HEK293 (cell line): ENCODE measurements around the gene AVP.
A peak's percentile ranks its signal among the peaks of the same experiment; 100 is the strongest.

Experiments used
- CTCF ChIA-PET: fragments of 350-600 bp; formaldehyde crosslinking; extraction: SDS; loops from one replicate; lab custom pipeline; 2021; ENCODE audit warnings: antibody characterized with exemption; lab: Yijun Ruan, JAX
- POLR2A ChIA-PET: fragments of 300-600 bp; formaldehyde crosslinking; extraction: SDS; loops from one replicate; lab custom pipeline; 2020; ENCODE audit warnings: antibody characterized with exemption, inconsistent platforms; lab: Yijun Ruan, JAX
- H3K27ac ChIP-seq: fragments of 200-500 bp; sonication (Bioruptor generic); 2 replicates; pipeline ENCODE4 v1.5.1; 2014; ENCODE audit warnings: low read depth, low read length, control low read depth, inconsistent platforms; ENCODE audit errors: extremely low read depth
- H3K36me3 ChIP-seq, 2 experiments: fragments of 200-500 bp in 1 of 2; sonication (Bioruptor generic) in 1 of 2; 1 replicate in 1 of 2; 2 replicates in 1 of 2; pipeline ENCODE4 v1.5.1; 2014 to 2017; ENCODE audit warnings: inconsistent platforms in 2 of 2, low read length in 2 of 2; ENCODE audit not compliant: control insufficient read depth in 2 of 2, insufficient read depth in 1 of 2
- H3K4me1 ChIP-seq: fragments of 200-500 bp; sonication (Bioruptor generic); 2 replicates; pipeline ENCODE4 v1.5.1; 2014; ENCODE audit warnings: mild to moderate bottlenecking, low read length, inconsistent platforms; ENCODE audit not compliant: control insufficient read depth, insufficient read depth
- H3K4me3 ChIP-seq: 2 replicates; pipeline ENCODE4 v1.5.1; 2011; ENCODE audit warnings: low read depth, mild to moderate bottlenecking, control low read depth, low read length, moderate library complexity
- H3K9me3 ChIP-seq: fragments of 200-500 bp; sonication (Bioruptor generic); 2 replicates; pipeline ENCODE4 v1.5.1; 2014; ENCODE audit warnings: low read depth, low read length, inconsistent platforms; ENCODE audit not compliant: control insufficient read depth, insufficient read depth
- AEBP2 ChIP-seq: fragments of 450-650 bp; formaldehyde crosslinking; IDR thresholded peaks from 2 replicates; pipeline ENCODE4 v1.5.1; 2016; ENCODE audit warnings: missing biosample characterization, missing genetic modification characterization, borderline replicate concordance
- BCL11B ChIP-seq: fragments of 450-650 bp; formaldehyde crosslinking; IDR thresholded peaks from 2 replicates; pipeline ENCODE4 v1.5.1; 2016; ENCODE audit warnings: low read depth, missing biosample characterization, missing genetic modification characterization
- BCL6B ChIP-seq: fragments of 450-650 bp; formaldehyde crosslinking; IDR thresholded peaks from 2 replicates; pipeline ENCODE4 v1.5.1; 2017; ENCODE audit warnings: missing biosample characterization, missing genetic modification characterization
- ELK4 ChIP-seq: IDR thresholded peaks from 2 replicates; pipeline ENCODE4 v1.6.1; 2011; ENCODE audit warnings: mild to moderate bottlenecking, low read depth, low read length, borderline replicate concordance
- MYNN ChIP-seq: fragments of 450-650 bp; formaldehyde crosslinking; IDR thresholded peaks from 2 replicates; pipeline ENCODE4 v1.5.1; 2016; ENCODE audit warnings: missing biosample characterization, missing genetic modification characterization, borderline replicate concordance
- PRDM1 ChIP-seq: fragments of 450-650 bp; formaldehyde crosslinking; IDR thresholded peaks from 2 replicates; pipeline ENCODE4; 2016; ENCODE audit warnings: missing biosample characterization, missing genetic modification characterization
- ZBTB10 ChIP-seq: fragments of 450-650 bp; formaldehyde crosslinking; IDR thresholded peaks from 2 replicates; pipeline ENCODE4 v1.5.1; 2016; ENCODE audit warnings: missing biosample characterization, missing genetic modification characterization
- ZBTB6 ChIP-seq: fragments of 450-650 bp; formaldehyde crosslinking; IDR thresholded peaks from 2 replicates; pipeline ENCODE4 v1.5.1; 2017; ENCODE audit warnings: missing biosample characterization, missing genetic modification characterization
- ZEB2 ChIP-seq: fragments of 450-650 bp; formaldehyde crosslinking; IDR thresholded peaks from 2 replicates; pipeline ENCODE4 v1.5.1; 2016; ENCODE audit warnings: missing biosample characterization, missing genetic modification characterization
- ZNF121 ChIP-seq: fragments of 450-650 bp; formaldehyde crosslinking; IDR thresholded peaks from 2 replicates; pipeline ENCODE4 v1.5.1; 2016; ENCODE audit warnings: missing biosample characterization, missing genetic modification characterization
- ZNF133 ChIP-seq: fragments of 450-650 bp; formaldehyde crosslinking; IDR thresholded peaks from 2 replicates; pipeline ENCODE4 v1.5.1; 2016; ENCODE audit warnings: missing biosample characterization, missing genetic modification characterization
- ZNF175 ChIP-seq: fragments of 450-650 bp; formaldehyde crosslinking; IDR thresholded peaks from 2 replicates; pipeline ENCODE4 v1.5.1; 2016; ENCODE audit warnings: missing biosample characterization, missing genetic modification characterization
- ZNF223 ChIP-seq: fragments of 450-650 bp; formaldehyde crosslinking; IDR thresholded peaks from 2 replicates; pipeline ENCODE4 v1.5.1; 2016; ENCODE audit warnings: missing biosample characterization, missing genetic modification characterization
- ZNF239 ChIP-seq: fragments of 450-650 bp; formaldehyde crosslinking; IDR thresholded peaks from 2 replicates; pipeline ENCODE4 v1.5.1; 2016; ENCODE audit warnings: missing biosample characterization, missing genetic modification characterization
- ZNF292 ChIP-seq: fragments of 450-650 bp; formaldehyde crosslinking; IDR thresholded peaks from 2 replicates; pipeline ENCODE4 v1.5.1; 2016; ENCODE audit warnings: low read depth, missing biosample characterization, missing genetic modification characterization, borderline replicate concordance
- ZNF391 ChIP-seq: fragments of 450-650 bp; formaldehyde crosslinking; IDR thresholded peaks from 2 replicates; pipeline ENCODE4 v1.5.1; 2016; ENCODE audit warnings: low read depth, missing biosample characterization, missing genetic modification characterization, borderline replicate concordance
- ZNF416 ChIP-seq: fragments of 450-650 bp; formaldehyde crosslinking; IDR thresholded peaks from 2 replicates; pipeline ENCODE4 v1.5.1; 2016; ENCODE audit warnings: missing biosample characterization, missing genetic modification characterization
- ZNF549 ChIP-seq: fragments of 450-650 bp; IDR thresholded peaks from 2 replicates; pipeline ENCODE4 v1.5.1; 2018; ENCODE audit warnings: missing biosample characterization, missing genetic modification characterization, mild to moderate bottlenecking, inconsistent platforms, moderate library complexity
- ZNF629 ChIP-seq: fragments of 450-650 bp; formaldehyde crosslinking; IDR thresholded peaks from 2 replicates; pipeline ENCODE4 v1.5.1; 2017; ENCODE audit warnings: missing biosample characterization, missing genetic modification characterization
- ZNF776 ChIP-seq: fragments of 450-650 bp; formaldehyde crosslinking; IDR thresholded peaks from 2 replicates; pipeline ENCODE4 v1.5.0; 2017; ENCODE audit warnings: missing biosample characterization, missing genetic modification characterization, borderline replicate concordance
- ZNF792 ChIP-seq: fragments of 450-650 bp; formaldehyde crosslinking; IDR thresholded peaks from 2 replicates; pipeline ENCODE4 v1.5.1; 2016; ENCODE audit warnings: missing biosample characterization, missing genetic modification characterization

The AVP gene

GRCh38 chr20:3133155-3133554 lies 48.6 kb upstream of the AVP start:
- POLR2A ChIA-PET: interaction anchor here (1.2 kb wide), 1 partner anchor 26 kb away, joined by 4 read pairs; the partner anchor contains the start of genes FASTKD5 and UBOX5
- TF ChIP-seq ZNF391 (tag by site-specific recombination) (no peak), ZNF776 (tag by site-specific recombination) (no peak), ZNF629 (tag by site-specific recombination) (no peak), PRDM1 (tag by site-specific recombination) (no peak), ZNF223 (tag by site-specific recombination) (no peak), ZNF239 (tag by site-specific recombination) (no peak), ZNF292 (tag by site-specific recombination) (no peak), ZBTB6 (tag by site-specific recombination) (no peak), BCL11B (tag by site-specific recombination) (no peak), ZNF416 (no peak), ZNF549 (tag by site-specific recombination) (no peak), ZNF792 (no peak), BCL6B (tag by site-specific recombination) (no peak), MYNN (tag by site-specific recombination) (no peak)
- CTCF ChIA-PET: interaction anchor here (0.7 kb wide), 1 partner anchor 55 kb away, joined by 3 read pairs; no protein-coding TSS in a partner anchor
- Histone ChIP-seq H3K9me3 (no peaks in the 10 kb centered on the region), H3K27ac (no peak overlapping the region), H3K4me3 (no peak overlapping the region), H3K36me3 (no peaks in the 10 kb centered on the region; a peak in 1 of 3 replicates), H3K4me1 (peaks cover 3% of the 10 kb centered on the region; the same call in 1 of the 2 replicates)

- Histone ChIP-seq H3K9me3 (no peaks in the 10 kb centered on the region), H3K4me3 (no peak overlapping the region), H3K4me1 (peaks cover 3% of the 10 kb centered on the region; the same call in 1 of the 2 replicates), H3K36me3 (no peaks in the 10 kb centered on the region; a peak in 1 of 3 replicates), H3K27ac (no peak overlapping the region)
- TF ChIP-seq ZNF121 (peak; percentile 42; the same call in 1 of the 2 replicates), ZEB2 (tag by site-specific recombination) (no peak)
- ChIA-PET CTCF (interaction anchor here (0.6 to 1.8 kb wide), 4 partner anchors 8 to 77 kb away, joined by 3 to 10 read pairs (median 4); no protein-coding TSS in a partner anchor), POLR2A (interaction anchor here (0.7 kb wide), 1 partner anchor 479 kb away, joined by 3 read pairs; no protein-coding TSS in a partner anchor)
These were observed 45.6 kb upstream of the AVP start for GRCh38 chr20:3130051-3130600.

GRCh38 chr20:3129094-3129493 lies 44.6 kb upstream of the AVP start:
- TF ChIP-seq ZBTB10 (tag by site-specific recombination) (no peak), ZNF175 (tag by site-specific recombination) (no peak), ZNF133 (no peak), ELK4 (no peak), AEBP2 (no peak)
- TF ChIP-seq, all 188 proteins: peak for 0
- H3K36me3 ChIP-seq: no peaks in the 10 kb centered on the region; a peak in 1 of 3 replicates
- H3K4me3 ChIP-seq: no peak overlapping the region
- no peak overlapping the region for H3K27ac ChIP-seq
- CTCF ChIA-PET: interaction anchor here (0.6 to 1.8 kb wide), 6 partner anchors 9 to 607 kb away, joined by 3 to 10 read pairs (median 3); no protein-coding TSS in a partner anchor
- POLR2A ChIA-PET: interaction anchor here (1.0 kb wide), 1 partner anchor 8 kb away, joined by 9 read pairs; no protein-coding TSS in a partner anchor
- H3K9me3 ChIP-seq: no peaks in the 10 kb centered on the region
- H3K4me1 ChIP-seq: peaks cover 3% of the 10 kb centered on the region; the same call in 1 of the 2 replicates
